K562 (cell line): Measurements from ENCODE around the gene ADAR. TPM values are rescaled to one million over a fixed set of nuclear protein-coding genes. Genes with fewer than 3 reads are reported as not detected.

Experiments
- BHLHE40 ChIP-seq: IDR thresholded peaks from 2 replicates; pipeline ENCODE4 v1.6.1; 2011; ENCODE audit warnings: low read length, improper control_type of control experiment
- CBFA2T3 ChIP-seq: fragments of 450-650 bp; IDR thresholded peaks from 2 replicates; pipeline ENCODE4 v1.6.1; 2017
- CTBP1 ChIP-seq: fragments of 450-650 bp; IDR thresholded peaks from 2 replicates; pipeline ENCODE4 v1.6.1; 2016; ENCODE audit warnings: borderline replicate concordance
- FOXK2 ChIP-seq, 2 experiments: fragments of 450-650 bp; IDR thresholded peaks in 1 of 2; conservative IDR thresholded peaks in 1 of 2; 2 replicates each; pipeline ENCODE4 v1.6.1; 2016; ENCODE audit warnings: low read depth in 2 of 2, mild to moderate bottlenecking in 1 of 2
- GABPA ChIP-seq: fragments of 200-800 bp; sonication (Bioruptor generic); conservative IDR thresholded peaks from 2 replicates; pipeline ENCODE4 v1.6.1; 2016; ENCODE audit warnings: low read depth, missing genetic modification characterization, missing compliant biosample characterization
- GATAD2A ChIP-seq: fragments of 450-650 bp; IDR thresholded peaks from 2 replicates; pipeline ENCODE4 v1.6.1; 2017
- HNRNPK ChIP-seq: fragments of 200-400 bp; formaldehyde crosslinking; IDR thresholded peaks from one replicate; pipeline ENCODE4 v1.6.1; 2018; ENCODE audit warnings: mild to moderate bottlenecking, low read depth, low read length; ENCODE audit not compliant: poor library complexity, severe bottlenecking
- JUNB ChIP-seq: fragments of 450-650 bp; formaldehyde crosslinking; conservative IDR thresholded peaks from 2 replicates; pipeline ENCODE4 v1.4.0; 2020; ENCODE audit warnings: mild to moderate bottlenecking
- LCOR ChIP-seq: sonication (generic); formaldehyde crosslinking; IDR thresholded peaks from 2 replicates; pipeline ENCODE4 v1.8.0; 2022; ENCODE audit warnings: mild to moderate bottlenecking, missing genetic modification reagents
- MEF2A ChIP-seq: IDR thresholded peaks from 2 replicates; pipeline ENCODE4 v1.6.1; 2011; ENCODE audit warnings: low read depth, mild to moderate bottlenecking, low read length, moderate library complexity; ENCODE audit not compliant: control insufficient read depth
- MEF2D ChIP-seq: conservative IDR thresholded peaks from 2 replicates; pipeline ENCODE4 v1.6.1; 2016; ENCODE audit warnings: low read depth, missing genetic modification characterization, missing compliant biosample characterization
- NONO ChIP-seq, 2 experiments: fragments of 200-400 bp in 1 of 2; fragments of 450-650 bp in 1 of 2; formaldehyde crosslinking in 1 of 2; IDR thresholded peaks; 2 replicates each; pipeline ENCODE4 v1.6.1; 2017; ENCODE audit warnings: low read depth in 2 of 2, mild to moderate bottlenecking in 2 of 2, moderate library complexity in 2 of 2, low read length in 1 of 2
- REST ChIP-seq, 2 experiments: fragments of 450-650 bp; formaldehyde crosslinking in 1 of 2; IDR thresholded peaks; 2 replicates each; pipeline versions ENCODE4 v1.4.0 to v1.6.1; 2014 to 2020; ENCODE audit warnings: mild to moderate bottlenecking in 2 of 2, borderline replicate concordance in 1 of 2, low read depth in 1 of 2
- RNF2 ChIP-seq: sonication (generic); IDR thresholded peaks from 2 replicates; pipeline ENCODE4 v1.6.1; 2016
- SMAD4 ChIP-seq: fragments of 250-450 bp; sonication (Bioruptor Pico); conservative IDR thresholded peaks from 2 replicates; pipeline ENCODE4 v1.8.0; 2021; ENCODE audit warnings: inconsistent platforms, mild to moderate bottlenecking, moderate library complexity
- ZNF764 ChIP-seq: fragments of 250-450 bp; sonication (Bioruptor Pico); IDR thresholded peaks from 2 replicates; pipeline ENCODE4 v1.4.0; 2020; ENCODE audit warnings: low read depth, mild to moderate bottlenecking, moderate library complexity
- ZNF766 ChIP-seq: fragments of 200-800 bp; sonication (Bioruptor generic); conservative IDR thresholded peaks from 2 replicates; pipeline ENCODE4 v1.6.1; 2016; ENCODE audit warnings: missing genetic modification characterization, missing compliant biosample characterization
- polyA plus RNA-seq, 8 experiments: library from polyadenylated mRNA; depleted of rRNA in 4 of 8; stranded (reverse) in 5 of 8; unstranded in 3 of 8; fragments of >200 nt; fragmentation: Nextera tagmentation in 2 of 8; fragmentation: Illumina TruSeq in 1 of 8; extraction: Ambion mirVana in 2 of 8; extraction: Trizol in 1 of 8; gene quantifications; 2 replicates each; pipeline versions ENCODE4 v1.2.1 to v1.2.3, GENCODE V29; 2011 to 2014; ENCODE audit warnings: inconsistent platforms in 1 of 8, missing spikeins in 1 of 8
- total RNA-seq, 7 experiments: library from RNA; depleted of rRNA in 6 of 7; stranded (reverse); fragments of >200 nt in 6 of 7; fragmentation: Illumina TruSeq in 2 of 7; extraction: Trizol in 2 of 7; gene quantifications; 2 replicates each; pipeline versions ENCODE4 v1.2.1 to v1.2.3, GENCODE V29; 2011 to 2021; ENCODE audit warnings: low replicate concordance in 1 of 7
- TF ChIP-seq, protein P1 (sequence below), 2 experiments: fragments of 250-450 bp in 1 of 2; fragments of 450-650 bp in 1 of 2; sonication (Bioruptor Pico) in 1 of 2; IDR thresholded peaks; 2 replicates each; pipeline versions ENCODE4 v1.6.1 to v1.8.0; 2016 to 2021; ENCODE audit warnings: mild to moderate bottlenecking in 2 of 2, moderate library complexity in 2 of 2, missing compliant biosample characterization in 1 of 2, missing genetic modification characterization in 1 of 2

Gene ADAR
- total and polyA plus RNA-seq, 9 of the 15 experiments (the other 6 are each of a cell fraction or from before 2014, with no cell fraction given), result 30.1 to 123 (median 60.2) TPM

DNA sequence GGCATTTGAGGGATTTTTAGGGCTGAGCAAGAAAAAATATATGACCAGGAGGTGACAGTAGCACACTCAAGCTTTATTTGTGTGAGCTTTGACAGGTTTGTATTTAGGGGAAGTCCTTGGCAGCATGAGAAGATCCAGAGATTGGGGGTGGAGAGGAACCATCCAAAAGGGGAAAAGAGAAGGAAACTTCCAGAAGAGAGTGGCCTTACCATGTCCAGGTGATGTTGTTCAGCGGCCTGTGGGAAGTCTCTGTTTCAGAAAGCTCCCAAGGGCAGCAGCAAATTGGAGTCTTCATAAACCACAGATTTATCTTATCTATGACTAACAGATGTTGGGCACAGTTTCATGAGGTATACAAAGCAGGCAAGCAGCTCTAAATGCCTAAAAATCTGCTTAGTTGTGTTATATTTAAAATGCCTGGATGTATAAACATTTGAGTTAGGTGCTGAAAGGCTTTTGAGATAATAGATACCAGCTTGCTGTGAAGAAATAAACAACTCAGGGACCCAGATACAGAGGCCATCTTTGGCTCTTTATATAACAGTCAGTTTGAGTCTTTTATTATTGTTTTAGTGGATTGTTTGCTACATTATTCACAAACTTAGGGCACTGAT lies 21.2 kb upstream of the ADAR start (continued):
- TF ChIP-seq RNF2 (peak; percentile 60; the same call in 1 of the 2 replicates), MEF2D (tag) (peak; percentile 89), GATAD2A (peak; percentile 13; the same call in 1 of the 2 replicates), ZNF764 (CRISPR knock-in tag) (peak; percentile 79; the same call in 1 of the 2 replicates), BHLHE40 (0 out of 2 replicates have a peak, but pooled peaks have one; percentile 27), JUNB (no peak), ZNF766 (CRISPR knock-in tag) (peak; percentile 95), LCOR (CRISPR knock-in tag) (peak; percentile 82), HNRNPK (no peak), CBFA2T3 (peak; percentile 91), REST (IDR thresholded peaks at IDR 0.05; ENCODE audit: borderline replicate concordance) (peak; percentile 24; the same call in 1 of the 2 replicates), REST (CRISPR knock-in tag; IDR thresholded peaks at IDR 0.05; ENCODE audit: low read depth) (no peak), MEF2A (0 out of 2 replicates have a peak, but pooled peaks have one; percentile 17), FOXK2 (conservative IDR thresholded peaks at IDR 0.05 in 1 of 2, IDR thresholded peaks at IDR 0.05 in 1 of 2; ENCODE audit: low read depth in 2 of 2) (peak; percentile 72 to 90), NONO (IDR thresholded peaks at IDR 0.05; ENCODE audit: low read depth in 2 of 2, low read length in 1 of 2) (peak in 1 of 2 experiments; percentile 36; a peak in 1 of 4 replicates), SMAD4 (peak; percentile 31; the same call in 1 of the 2 replicates), GABPA (tag) (0 out of 2 replicates have a peak, but pooled peaks have one; percentile 35), CTBP1 (peak; percentile 92)
- TF ChIP-seq, protein P1, sequence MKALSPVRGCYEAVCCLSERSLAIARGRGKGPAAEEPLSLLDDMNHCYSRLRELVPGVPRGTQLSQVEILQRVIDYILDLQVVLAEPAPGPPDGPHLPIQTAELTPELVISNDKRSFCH (CRISPR knock-in tag; IDR thresholded peaks at IDR 0.05), result no peak
- TF ChIP-seq, protein P1 (tag; IDR thresholded peaks at IDR 0.05), result 0 out of 2 replicates have a peak, but pooled peaks have one; percentile 25
